H9 (cell line): ENCODE results near the gene BCLAF1. TPM values are rescaled to one million over a fixed set of nuclear protein-coding genes. Genes with fewer than 3 reads are reported as not detected.

Source experiments
- DNase-seq: peaks from one replicate; pipeline ENCODE4 v3.0.0-alpha.2; 2017
- H2AFZ ChIP-seq: one replicate; pipeline ENCODE4 v1.6.1; 2013; ENCODE audit warnings: mild to moderate bottlenecking, low read length, control low read depth, moderate library complexity
- H2AK5ac ChIP-seq: 2 replicates; pipeline ENCODE4 v1.6.1; 2013; ENCODE audit warnings: low read length, control low read depth, mixed read lengths; ENCODE audit not compliant: insufficient read length
- H2BK120ac ChIP-seq: one replicate; pipeline ENCODE4 v1.6.1; 2013; ENCODE audit warnings: low read depth, mild to moderate bottlenecking, low read length, control low read depth, inconsistent platforms; ENCODE audit not compliant: poor library complexity, severe bottlenecking
- H2BK12ac ChIP-seq: 2 replicates; pipeline ENCODE4 v1.6.1; 2013; ENCODE audit warnings: low read length, control low read depth, mixed read lengths, low read depth; ENCODE audit not compliant: insufficient read length
- H2BK15ac ChIP-seq: 2 replicates; pipeline ENCODE4 v1.6.1; 2013; ENCODE audit warnings: low read depth, low read length, control low read depth
- H2BK20ac ChIP-seq: one replicate; pipeline ENCODE4 v1.6.1; 2013; ENCODE audit warnings: low read depth, mild to moderate bottlenecking, low read length, control low read depth, inconsistent platforms; ENCODE audit not compliant: poor library complexity, severe bottlenecking
- H2BK5ac ChIP-seq: 2 replicates; pipeline ENCODE4 v1.6.1; 2013; ENCODE audit warnings: low read length, control low read depth, mixed read lengths; ENCODE audit not compliant: insufficient read length
- H3K14ac ChIP-seq: 2 replicates; pipeline ENCODE4 v1.6.1; 2013; ENCODE audit warnings: low read length, control low read depth; ENCODE audit not compliant: insufficient read depth
- H3K18ac ChIP-seq: 2 replicates; pipeline ENCODE4 v1.6.1; 2013; ENCODE audit warnings: low read depth, mild to moderate bottlenecking, mixed read lengths, low read length, control low read depth; ENCODE audit not compliant: insufficient read length
- H3K23ac ChIP-seq: 2 replicates; pipeline ENCODE4 v1.6.1; 2013; ENCODE audit warnings: low read length, control low read depth, mixed read lengths, low read depth; ENCODE audit not compliant: insufficient read length
- H3K23me2 ChIP-seq: 2 replicates; pipeline ENCODE4 v1.6.1; 2013; ENCODE audit warnings: low read depth, mild to moderate bottlenecking, mixed read lengths, low read length, control low read depth; ENCODE audit not compliant: insufficient read length, poor library complexity, severe bottlenecking
- H3K27ac ChIP-seq: 2 replicates; pipeline ENCODE4 v1.5.1; 2013; ENCODE audit warnings: low read length, control low read depth, mixed read lengths, low read depth; ENCODE audit not compliant: insufficient read length
- H3K27me3 ChIP-seq: 2 replicates; pipeline ENCODE4 v1.6.1; 2013; ENCODE audit warnings: low read length, control low read depth, inconsistent platforms; ENCODE audit not compliant: insufficient read depth
- H3K4ac ChIP-seq: 2 replicates; pipeline ENCODE4 v1.6.1; 2013; ENCODE audit warnings: low read depth, mild to moderate bottlenecking, control low read depth, inconsistent platforms, low read length, moderate library complexity
- H3K4me1 ChIP-seq: 2 replicates; pipeline ENCODE4 v1.6.1; 2013; ENCODE audit warnings: low read length, control low read depth, inconsistent platforms; ENCODE audit not compliant: insufficient read depth
- H3K4me2 ChIP-seq: 2 replicates; pipeline ENCODE4 v1.6.1; 2013; ENCODE audit warnings: low read length, control low read depth, mixed read lengths; ENCODE audit not compliant: insufficient read length, insufficient read depth
- H3K56ac ChIP-seq: 2 replicates; pipeline ENCODE4 v1.6.1; 2013; ENCODE audit warnings: low read depth, mild to moderate bottlenecking, mixed read lengths, low read length, control low read depth; ENCODE audit not compliant: insufficient read length
- H3K79me1 ChIP-seq: 2 replicates; pipeline ENCODE4 v1.6.1; 2013; ENCODE audit warnings: low read depth, mild to moderate bottlenecking, moderate library complexity, low read length, control low read depth, inconsistent platforms; ENCODE audit not compliant: insufficient read depth, poor library complexity, severe bottlenecking
- H3K79me2 ChIP-seq: 2 replicates; pipeline ENCODE4 v1.6.1; 2013; ENCODE audit warnings: low read length, control low read depth, inconsistent platforms; ENCODE audit not compliant: insufficient read depth
- H3K9ac ChIP-seq: 2 replicates; pipeline ENCODE4 v1.6.1; 2013; ENCODE audit warnings: low read length, control low read depth, mixed read lengths; ENCODE audit not compliant: insufficient read length; ENCODE audit errors: extremely low read depth
- H3K9me3 ChIP-seq: one replicate; pipeline ENCODE4 v1.6.1; 2013; ENCODE audit warnings: low read depth, low read length, inconsistent platforms; ENCODE audit not compliant: control insufficient read depth
- H3T11ph ChIP-seq: one replicate; pipeline ENCODE4 v1.6.1; 2013; ENCODE audit warnings: mild to moderate bottlenecking, low read length, control low read depth, inconsistent platforms
- H4K20me1 ChIP-seq: one replicate; pipeline ENCODE4 v1.6.1; 2013; ENCODE audit not compliant: control insufficient read depth, insufficient read length, insufficient read depth
- H4K5ac ChIP-seq: 2 replicates; pipeline ENCODE4 v1.6.1; 2013; ENCODE audit warnings: low read depth, mild to moderate bottlenecking, mixed read lengths, low read length, control low read depth; ENCODE audit not compliant: insufficient read length
- H4K8ac ChIP-seq: replicated peaks from 2 replicates; pipeline ENCODE4 v1.6.1; 2013; ENCODE audit warnings: low read length, control low read depth, mixed read lengths, low read depth; ENCODE audit not compliant: insufficient read length
- H4K91ac ChIP-seq: 2 replicates; pipeline ENCODE4 v1.6.1; 2013; ENCODE audit warnings: low read depth, mild to moderate bottlenecking, moderate library complexity, mixed read lengths, low read length, control low read depth; ENCODE audit not compliant: insufficient read length
- H3K27ac Mint-ChIP-seq, 3 experiments: 2 replicates in 2 of 3; 3 replicates in 1 of 3; pipeline ENCODE4 v1.8.0; 2020 to 2021; ENCODE audit warnings: mixed read lengths in 3 of 3, mild to moderate bottlenecking in 1 of 3, moderate library complexity in 1 of 3
- H3K27me3 Mint-ChIP-seq: 2 replicates; pipeline ENCODE4 v1.8.0; 2021; ENCODE audit warnings: low read depth, mild to moderate bottlenecking, moderate library complexity, mixed read lengths
- H3K36me3 Mint-ChIP-seq, 3 experiments: 2 replicates in 2 of 3; 3 replicates in 1 of 3; pipeline ENCODE4 v1.8.0; 2020 to 2021; ENCODE audit warnings: low read depth in 3 of 3, mixed read lengths in 3 of 3; ENCODE audit not compliant: insufficient read depth in 1 of 3
- H3K4me1 Mint-ChIP-seq, 2 experiments: 2 replicates each; pipeline ENCODE4 v1.8.0; 2020; ENCODE audit warnings: mixed read lengths in 2 of 2
- H3K4me3 Mint-ChIP-seq, 2 experiments: 2 replicates in 1 of 2; 3 replicates in 1 of 2; pipeline ENCODE4 v1.8.0; 2020 to 2021; ENCODE audit warnings: mild to moderate bottlenecking in 2 of 2, mixed read lengths in 2 of 2, moderate library complexity in 1 of 2
- H3K9me3 Mint-ChIP-seq, 2 experiments: 2 replicates in 1 of 2; 3 replicates in 1 of 2; pipeline ENCODE4 v1.8.0; 2020; ENCODE audit warnings: mild to moderate bottlenecking in 2 of 2, mixed read lengths in 2 of 2, moderate library complexity in 1 of 2
- WGBS: extraction: QIAGEN DNeasy Blood & Tissue Kit; methylation state at CpG from one replicate; pipeline ENCODE4 v1.1.7; 2013; ENCODE audit warnings: missing lambda C conversion rate, low lambda C conversion rate, mixed read lengths; ENCODE audit not compliant: insufficient read length; ENCODE audit errors: extremely low coverage; 5-methylcytosine and 5-hydroxymethylcytosine counted together
- total RNA-seq: library from RNA; stranded (reverse); gene quantifications from 2 replicates; pipeline ENCODE4 v1.2.1, GENCODE V29; 2021
- TF ChIP-seq, protein P1 (sequence below): fragments of 200-600 bp; sonication (generic); conservative IDR thresholded peaks from 3 replicates; pipeline ENCODE4 v1.8.0; 2021; ENCODE audit warnings: antibody characterized with exemption, mild to moderate bottlenecking

Gene BCLAF1
- total RNA-seq, 1 experiment from 2014 or later = 257 TPM

DNA sequence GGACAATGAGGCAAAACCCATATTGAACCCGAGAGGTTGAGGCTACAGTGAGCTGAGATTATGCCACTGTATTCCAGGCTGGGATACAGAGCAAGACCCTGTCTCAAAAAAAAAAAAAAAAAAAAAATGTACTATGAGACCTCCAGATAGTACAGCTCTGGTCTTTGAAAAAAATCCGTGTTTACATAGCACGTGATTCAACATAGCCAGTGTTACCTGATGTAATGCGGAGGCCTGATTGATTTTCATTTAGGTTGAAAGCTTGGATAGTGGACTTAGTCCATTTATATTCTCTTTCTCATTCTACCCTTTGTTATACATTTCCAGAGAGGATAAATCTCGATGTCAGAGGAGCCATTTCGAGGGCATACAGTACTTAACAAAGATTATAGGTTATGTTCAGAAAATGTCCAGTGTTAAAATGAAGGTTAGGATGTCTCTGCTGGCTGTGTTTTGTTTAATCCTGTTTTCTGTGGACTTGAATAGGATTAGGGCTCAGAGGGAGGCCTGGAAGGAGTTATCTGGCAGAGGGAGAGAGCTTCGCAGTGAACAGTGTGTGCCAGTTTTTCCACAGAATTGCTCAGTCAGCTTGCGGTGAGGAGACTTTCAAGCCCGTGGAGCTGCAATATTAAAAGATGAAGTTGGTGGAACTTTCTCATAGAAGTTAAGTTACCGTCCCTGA lies 33.9 kb upstream of the BCLAF1 start:
- TF ChIP-seq, protein P1, sequence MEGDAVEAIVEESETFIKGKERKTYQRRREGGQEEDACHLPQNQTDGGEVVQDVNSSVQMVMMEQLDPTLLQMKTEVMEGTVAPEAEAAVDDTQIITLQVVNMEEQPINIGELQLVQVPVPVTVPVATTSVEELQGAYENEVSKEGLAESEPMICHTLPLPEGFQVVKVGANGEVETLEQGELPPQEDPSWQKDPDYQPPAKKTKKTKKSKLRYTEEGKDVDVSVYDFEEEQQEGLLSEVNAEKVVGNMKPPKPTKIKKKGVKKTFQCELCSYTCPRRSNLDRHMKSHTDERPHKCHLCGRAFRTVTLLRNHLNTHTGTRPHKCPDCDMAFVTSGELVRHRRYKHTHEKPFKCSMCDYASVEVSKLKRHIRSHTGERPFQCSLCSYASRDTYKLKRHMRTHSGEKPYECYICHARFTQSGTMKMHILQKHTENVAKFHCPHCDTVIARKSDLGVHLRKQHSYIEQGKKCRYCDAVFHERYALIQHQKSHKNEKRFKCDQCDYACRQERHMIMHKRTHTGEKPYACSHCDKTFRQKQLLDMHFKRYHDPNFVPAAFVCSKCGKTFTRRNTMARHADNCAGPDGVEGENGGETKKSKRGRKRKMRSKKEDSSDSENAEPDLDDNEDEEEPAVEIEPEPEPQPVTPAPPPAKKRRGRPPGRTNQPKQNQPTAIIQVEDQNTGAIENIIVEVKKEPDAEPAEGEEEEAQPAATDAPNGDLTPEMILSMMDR = no peak

More for the DNA sequence above, 33.9 kb upstream of the BCLAF1 start:
- H3K56ac ChIP-seq = no peak overlapping the region
- no peaks in the 10 kb centered on the region for H3K79me2 ChIP-seq
- Mint-ChIP-seq H3K27ac (peak overlapping the region in 1 of 3 experiments; percentile 8; a peak in 1 of 7 replicates), H3K4me3 (no peak overlapping the region), H3K27me3 (no peaks in the 10 kb centered on the region), H3K36me3 (no peaks in the 10 kb centered on the region), H3K9me3 (no peaks in the 10 kb centered on the region), H3K4me1 (peaks cover 3 to 4% of the 10 kb centered on the region in 2 experiments; a peak in 3 of 4 replicates)
- H4K20me1 ChIP-seq = no peaks in the 10 kb centered on the region
- H4K8ac ChIP-seq = no peak overlapping the region
- no peak overlapping the region for H3K14ac ChIP-seq
- H4K91ac ChIP-seq = no peak overlapping the region
- no peak overlapping the region for H2BK12ac ChIP-seq
- no peak overlapping the region for H3K27ac ChIP-seq
- H3K4ac ChIP-seq = no peak overlapping the region
- no peak overlapping the region for H4K5ac ChIP-seq
- H3K27me3 ChIP-seq = no peaks in the 10 kb centered on the region
- no peaks in the 10 kb centered on the region for H3K4me1 ChIP-seq
- H2BK15ac ChIP-seq = no peak overlapping the region
- H3K79me1 ChIP-seq = no peaks in the 10 kb centered on the region
- WGBS = no CpG with 5 or more reads among the region's 10 CpGs
- no peaks in the 10 kb centered on the region for H3K9me3 ChIP-seq
- H2AFZ ChIP-seq = no peak overlapping the region
- no peak overlapping the region for H3T11ph ChIP-seq
- no peak overlapping the region for H2AK5ac ChIP-seq
- H2BK120ac ChIP-seq = no peak overlapping the region
- no peak overlapping the region for H3K4me2 ChIP-seq
- no peak overlapping the region for H2BK20ac ChIP-seq
- no peaks in the 10 kb centered on the region for H3K23me2 ChIP-seq
- no peak overlapping the region for H3K18ac ChIP-seq
- no peak overlapping the region for H3K23ac ChIP-seq
- DNase-seq = no peak
- no peak overlapping the region for H2BK5ac ChIP-seq
- no peak overlapping the region for H3K9ac ChIP-seq
